H1 (cell line): Measurements from ENCODE around the gene LTF. TPM values are rescaled to one million over a fixed set of nuclear protein-coding genes. Genes with fewer than 3 reads are reported as not detected.
A peak's percentile ranks its signal among the peaks of the same experiment; 100 is the strongest.

Experiments used
- CTCF ChIA-PET: fragments of 300-600 bp; sonication (Branson Sonifier 250); formaldehyde crosslinking; loops from one replicate; lab custom pipeline; 2021; ENCODE audit not compliant: partially characterized antibody; lab: Charles Lee
- POLR2A ChIA-PET: fragments of 300-600 bp; sonication (Branson Sonifier 250); formaldehyde crosslinking; loops from one replicate; lab custom pipeline; 2021; ENCODE audit warnings: inconsistent platforms; ENCODE audit not compliant: partially characterized antibody; lab: Charles Lee
- DNase-seq, 2 experiments: peaks; one replicate each; pipeline versions ENCODE4 v3.0.0 to v3.0.0-alpha.2; 2010 to 2022; ENCODE audit warnings: low spot score in 2 of 2, low read depth in 1 of 2, mixed read lengths in 1 of 2
- FAIRE-seq: peaks from 2 replicates; lab custom pipeline; 2011; peaks lifted over from hg19 to GRCh38; lab: Jason Lieb, UNC
- H2AFZ ChIP-seq: 2 replicates; pipeline ENCODE4 v1.8.1; 2012; ENCODE audit warnings: low read length, inconsistent platforms
- H2AK5ac ChIP-seq: 2 replicates; pipeline ENCODE4 v1.6.1; 2013; ENCODE audit warnings: low read depth, low read length
- H2BK120ac ChIP-seq: replicated peaks from 2 replicates; pipeline ENCODE3; 2013; ENCODE audit warnings: low read depth, low read length, inconsistent platforms
- H2BK12ac ChIP-seq: 2 replicates; pipeline ENCODE4 v1.6.1; 2013; ENCODE audit warnings: low read depth, low read length
- H2BK15ac ChIP-seq: 2 replicates; pipeline ENCODE4 v1.6.1; 2013; ENCODE audit warnings: low read length
- H2BK20ac ChIP-seq: 2 replicates; pipeline ENCODE4 v1.6.1; 2013; ENCODE audit warnings: low read length
- H2BK5ac ChIP-seq: 2 replicates; pipeline ENCODE4 v1.6.1; 2013; ENCODE audit warnings: low read depth, low read length
- H3K14ac ChIP-seq: 2 replicates; pipeline ENCODE4 v1.6.1; 2013; ENCODE audit warnings: inconsistent platforms; ENCODE audit not compliant: insufficient read length
- H3K18ac ChIP-seq: 2 replicates; pipeline ENCODE4 v1.6.1; 2013; ENCODE audit warnings: low read length; ENCODE audit errors: extremely low read depth
- H3K23ac ChIP-seq: 2 replicates; pipeline ENCODE4 v1.6.1; 2013; ENCODE audit warnings: inconsistent platforms; ENCODE audit not compliant: insufficient read length
- H3K23me2 ChIP-seq: 2 replicates; pipeline ENCODE4 v1.6.1; 2013; ENCODE audit warnings: low read depth, low read length
- H3K27ac ChIP-seq: 2 replicates; pipeline ENCODE4 v1.6.1; 2011; ENCODE audit warnings: low read depth, low read length, inconsistent platforms
- H3K27me3 ChIP-seq, 4 experiments: replicated peaks in 1 of 4; 1 replicate in 1 of 4; 2 replicates in 3 of 4; pipeline versions ENCODE4 v1.6.1 to v1.8.1; 2011 to 2013; ENCODE audit warnings: low read length in 3 of 4, mild to moderate bottlenecking in 3 of 4, inconsistent platforms in 2 of 4, mixed read lengths in 2 of 4, moderate library complexity in 1 of 4; ENCODE audit not compliant: control insufficient read depth in 3 of 4, insufficient read depth in 3 of 4; ENCODE audit errors: extremely low read depth in 1 of 4
- H3K36me3 ChIP-seq, 4 experiments: 2 replicates each; pipeline versions ENCODE4 v1.6.1 to v1.8.1; 2011 to 2013; ENCODE audit warnings: mild to moderate bottlenecking in 4 of 4, low read length in 3 of 4, moderate library complexity in 2 of 4, control low read depth in 1 of 4, inconsistent platforms in 1 of 4; ENCODE audit not compliant: insufficient read depth in 4 of 4, control insufficient read depth in 2 of 4
- H3K4ac ChIP-seq: replicated peaks from 2 replicates; pipeline ENCODE3; 2013; ENCODE audit warnings: low read length, low read depth, mixed read lengths, inconsistent platforms; ENCODE audit not compliant: insufficient read length
- H3K4me1 ChIP-seq, 4 experiments: replicated peaks in 1 of 4; 1 replicate in 1 of 4; 2 replicates in 3 of 4; pipeline versions ENCODE4 v1.6.1 to v1.8.1; 2011 to 2013; ENCODE audit warnings: low read length in 3 of 4, inconsistent platforms in 2 of 4, mixed read lengths in 1 of 4; ENCODE audit not compliant: insufficient read depth in 4 of 4, control insufficient read depth in 3 of 4
- H3K4me2 ChIP-seq, 2 experiments: 2 replicates each; pipeline versions ENCODE4 v1.6.1 to v1.8.1; 2011 to 2013; ENCODE audit warnings: low read depth in 2 of 2, low read length in 2 of 2, control low read depth in 1 of 2, inconsistent platforms in 1 of 2, mild to moderate bottlenecking in 1 of 2; ENCODE audit not compliant: insufficient read depth in 1 of 2
- H3K4me3 ChIP-seq, 4 experiments: fragments of 200-600, 300-600 bp in 1 of 4; sonication (generic), shearing (Covaris generic), sonication (Bioruptor Twin) in 1 of 4; 2 replicates each; pipeline versions ENCODE4 v1.5.1 to v1.8.1; 2011 to 2016; ENCODE audit warnings: low read length in 4 of 4, low read depth in 3 of 4, control low read depth in 2 of 4, inconsistent platforms in 2 of 4, mild to moderate bottlenecking in 2 of 4, mixed read lengths in 1 of 4, moderate library complexity in 1 of 4; ENCODE audit not compliant: insufficient read depth in 2 of 4; ENCODE audit errors: extremely low read depth in 1 of 4
- H3K56ac ChIP-seq: replicated peaks from 2 replicates; pipeline ENCODE3; 2013; ENCODE audit warnings: low read depth, mild to moderate bottlenecking, mixed read lengths, low read length, inconsistent platforms; ENCODE audit not compliant: insufficient read length
- H3K79me1 ChIP-seq: 2 replicates; pipeline ENCODE4 v1.6.1; 2013; ENCODE audit warnings: low read depth, low read length, control low read depth
- H3K79me2 ChIP-seq, 2 experiments: 2 replicates each; pipeline versions ENCODE4 v1.6.1 to v1.8.1; 2012 to 2013; ENCODE audit warnings: low read length in 2 of 2, mild to moderate bottlenecking in 2 of 2, inconsistent platforms in 1 of 2; ENCODE audit not compliant: insufficient read depth in 2 of 2, control insufficient read depth in 1 of 2
- H3K9ac ChIP-seq, 4 experiments: replicated peaks in 1 of 4; 1 replicate in 1 of 4; 2 replicates in 3 of 4; pipeline versions ENCODE4 v1.6.1 to v1.8.1; 2011 to 2013; ENCODE audit warnings: low read depth in 3 of 4, low read length in 3 of 4, control low read depth in 2 of 4, mild to moderate bottlenecking in 2 of 4, moderate library complexity in 2 of 4, inconsistent platforms in 1 of 4; ENCODE audit errors: extremely low read depth in 1 of 4
- H3K9me3 ChIP-seq, 2 experiments: 2 replicates each; pipeline versions ENCODE4 v1.6.1 to v1.8.1; 2012 to 2013; ENCODE audit warnings: mild to moderate bottlenecking in 2 of 2, moderate library complexity in 2 of 2, control low read depth in 1 of 2, inconsistent platforms in 1 of 2, low read depth in 1 of 2, low read length in 1 of 2, mixed read lengths in 1 of 2; ENCODE audit not compliant: insufficient read depth in 2 of 2
- H4K20me1 ChIP-seq, 2 experiments: replicated peaks in 1 of 2; 2 replicates each; pipeline versions ENCODE3 to v1.8.1; 2011 to 2013; ENCODE audit warnings: inconsistent platforms in 2 of 2, low read length in 2 of 2, mild to moderate bottlenecking in 1 of 2; ENCODE audit not compliant: insufficient read depth in 2 of 2, control insufficient read depth in 1 of 2
- H4K5ac ChIP-seq: 2 replicates; pipeline ENCODE4 v1.6.1; 2013; ENCODE audit warnings: low read length, low read depth, mixed read lengths, inconsistent platforms; ENCODE audit not compliant: insufficient read length
- H4K8ac ChIP-seq: 2 replicates; pipeline ENCODE4 v1.8.0; 2013; ENCODE audit warnings: mild to moderate bottlenecking, moderate library complexity, low read length, inconsistent platforms; ENCODE audit not compliant: insufficient read depth; ENCODE audit errors: extremely low read depth
- H4K91ac ChIP-seq: replicated peaks from 2 replicates; pipeline ENCODE3; 2013; ENCODE audit warnings: low read length, mixed read lengths, inconsistent platforms; ENCODE audit not compliant: insufficient read length
- CEBPB ChIP-seq: IDR thresholded peaks from 2 replicates; pipeline ENCODE4 v1.6.1; 2012; ENCODE audit warnings: low read depth, low read length
- CHD1 ChIP-seq: IDR thresholded peaks from 2 replicates; pipeline ENCODE4 v1.6.1; 2012; ENCODE audit warnings: low read depth, low read length, improper control_type of control experiment
- E2F6 ChIP-seq: IDR thresholded peaks from 2 replicates; pipeline ENCODE4 v1.6.1; 2012; ENCODE audit warnings: inconsistent platforms
- FOSL1 ChIP-seq: IDR thresholded peaks from 2 replicates; pipeline ENCODE4 v1.6.1; 2011; ENCODE audit warnings: mild to moderate bottlenecking, low read depth, low read length, moderate library complexity; ENCODE audit not compliant: insufficient read depth
- POLR2AphosphoS5 ChIP-seq: IDR thresholded peaks from 2 replicates; pipeline ENCODE4 v1.6.1; 2011; ENCODE audit warnings: low read depth, low read length
- RFX5 ChIP-seq: IDR thresholded peaks from 2 replicates; pipeline ENCODE4 v1.6.1; 2011; ENCODE audit warnings: low read depth, low read length, improper control_type of control experiment, borderline replicate concordance
- SIX5 ChIP-seq: IDR thresholded peaks from 2 replicates; pipeline ENCODE4 v1.6.1; 2011; ENCODE audit warnings: mild to moderate bottlenecking, low read depth, low read length
- SUZ12 ChIP-seq: fragments of 200-600 bp; sonication (generic); IDR thresholded peaks from 2 replicates; pipeline ENCODE4 v1.6.1; 2012; ENCODE audit warnings: mild to moderate bottlenecking, inconsistent platforms, low read length, moderate library complexity, mixed read lengths
- WGBS, 2 experiments: shearing (Covaris generic) in 1 of 2; methylation state at CpG; one replicate each; pipeline versions ENCODE4 v1.1.6 to v1.1.7; 2013 to 2015; ENCODE audit warnings: low lambda C conversion rate in 2 of 2, mixed read lengths in 2 of 2, inconsistent platforms in 1 of 2, low coverage in 1 of 2, missing lambda C conversion rate in 1 of 2; ENCODE audit not compliant: insufficient replicate concordance in 2 of 2, insufficient coverage in 1 of 2, insufficient read length in 1 of 2; ENCODE audit errors: extremely low coverage in 1 of 2, missing lambda C conversion rate in 1 of 2; 5-methylcytosine and 5-hydroxymethylcytosine counted together
- polyA plus RNA-seq, 7 experiments: library from polyadenylated mRNA; depleted of rRNA in 3 of 7; stranded (reverse) in 5 of 7; unstranded in 2 of 7; fragments of >200 nt in 5 of 7; fragments of 200-250 nt in 2 of 7; gene quantifications; 1 replicate in 5 of 7; 2 replicates in 1 of 7; 4 replicates in 1 of 7; pipeline versions ENCODE4 v1.2.1 to v1.2.3, GENCODE V29; 2011 to 2013; ENCODE audit warnings: missing spikeins in 2 of 7, mixed read lengths in 2 of 7
- total RNA-seq: library from RNA; stranded (reverse); fragmentation: NEBNext Ultra II Directional; extraction: Animal tissue kit (Norgen Biotek cat#: 25700); gene quantifications from 2 replicates; pipeline ENCODE4 v1.2.1, GENCODE V29; 2021

LTF gene
- total and polyA plus RNA-seq, 2 of the 8 experiments (the other 6 are each of a cell fraction or from before 2014, with no cell fraction given) = 0.23 to 0.99 TPM

GRCh38 chr3:46478341-46478740 lies 13.6 kb upstream of the LTF start:
- H3K4me3 ChIP-seq = no peak overlapping the region
- no peak overlapping the region for H2AFZ ChIP-seq
- H3K23ac ChIP-seq = no peak overlapping the region
- peaks cover 2% of the 10 kb centered on the region; the same call in 1 of the 2 replicates for H3K23me2 ChIP-seq
- no peaks in the 10 kb centered on the region for H3K4me1 ChIP-seq
- H3K27me3 ChIP-seq = no peaks in the 10 kb centered on the region; a peak in 1 of 7 replicates
- no peak overlapping the region for H4K5ac ChIP-seq
- CTCF ChIA-PET = interaction anchor here (0.9 to 1.5 kb wide), 3 partner anchors 10 to 18 kb away, joined by 3 to 7 read pairs (median 4); no protein-coding TSS in a partner anchor
- H3K4me2 ChIP-seq = no peak overlapping the region
- FAIRE-seq = no peak
- H2BK15ac ChIP-seq = peak overlapping the region; percentile 18; the same call in 1 of the 2 replicates
- no peak overlapping the region for H2BK5ac ChIP-seq
- no peak overlapping the region for H3K4ac ChIP-seq
- no peak overlapping the region for H3K18ac ChIP-seq
- H2BK12ac ChIP-seq = no peak overlapping the region
- no peak overlapping the region for H4K91ac ChIP-seq
- H3K14ac ChIP-seq = no peak overlapping the region
- POLR2A ChIA-PET = no interaction called here
- H2AK5ac ChIP-seq = no peak overlapping the region
- no peaks in the 10 kb centered on the region for H3K36me3 ChIP-seq
- H3K9me3 ChIP-seq = no peaks in the 10 kb centered on the region
- WGBS, 2 experiments = 88% methylated on average over 5 of the region's 5 CpGs; no CpG with 5 or more reads in 1 of the 2 experiments
- no peaks in the 10 kb centered on the region for H3K79me1 ChIP-seq
- H2BK120ac ChIP-seq = no peak overlapping the region
- no peak overlapping the region for H3K9ac ChIP-seq
- H3K79me2 ChIP-seq = no peaks in the 10 kb centered on the region
- DNase-seq = no peak
- H3K56ac ChIP-seq = no peak overlapping the region
- H4K20me1 ChIP-seq = no peaks in the 10 kb centered on the region
- H3K27ac ChIP-seq = no peak overlapping the region
- no peak overlapping the region for H4K8ac ChIP-seq
- no peak for TF ChIP-seq FOSL1
- no peak for TF ChIP-seq SIX5
- no peak for TF ChIP-seq RFX5
- TF ChIP-seq CEBPB = no peak
- TF ChIP-seq SUZ12 = no peak
- TF ChIP-seq E2F6 = no peak
- TF ChIP-seq CHD1 = no peak
- no peak for TF ChIP-seq POLR2AphosphoS5
- H2BK20ac ChIP-seq = no peak overlapping the region
